ENCODE results near the gene GRID1. TPM values are rescaled to one million over a fixed set of nuclear protein-coding genes. Genes with fewer than 3 reads are reported as not detected.

GRID1 gene
- total RNA-seq, 4 donors from 2014 or later = 0.35 to 10.7 (median 1.3) TPM

DNA sequence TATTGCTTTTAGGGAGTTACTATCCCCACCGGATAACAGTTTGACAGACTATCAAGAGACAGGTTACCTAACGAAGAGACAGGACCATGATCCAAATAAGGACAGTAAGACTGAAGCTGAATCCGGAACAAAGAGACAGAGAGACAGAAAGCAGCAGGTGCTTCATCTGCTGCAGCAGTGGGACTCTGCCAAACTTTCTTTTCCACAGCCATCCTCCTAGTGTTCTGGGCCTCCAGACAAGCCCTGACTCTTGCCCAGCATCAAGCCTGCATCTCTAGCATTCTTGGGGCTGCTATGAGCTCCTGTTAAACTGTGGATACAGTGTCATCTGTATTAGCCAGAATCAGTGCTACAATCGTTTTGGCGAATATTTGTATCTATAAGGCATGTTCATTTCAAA, 761.7 kb downstream of the GRID1 start:
- Histone ChIP-seq H3K4me3 (no peak overlapping the region), H3K27me3 (no peaks in the 10 kb centered on the region), H3K27ac (no peak overlapping the region), H3K4me1 (no peaks in the 10 kb centered on the region), H3K9me3 (no peaks in the 10 kb centered on the region), H3K36me3 (no peaks in the 10 kb centered on the region)
- no peak for TF ChIP-seq POLR2A (IDR thresholded peaks at IDR 0.05)
- TF ChIP-seq CTCF (IDR thresholded peaks at IDR 0.05) = no peak
- DNase-seq = no peak

DNA sequence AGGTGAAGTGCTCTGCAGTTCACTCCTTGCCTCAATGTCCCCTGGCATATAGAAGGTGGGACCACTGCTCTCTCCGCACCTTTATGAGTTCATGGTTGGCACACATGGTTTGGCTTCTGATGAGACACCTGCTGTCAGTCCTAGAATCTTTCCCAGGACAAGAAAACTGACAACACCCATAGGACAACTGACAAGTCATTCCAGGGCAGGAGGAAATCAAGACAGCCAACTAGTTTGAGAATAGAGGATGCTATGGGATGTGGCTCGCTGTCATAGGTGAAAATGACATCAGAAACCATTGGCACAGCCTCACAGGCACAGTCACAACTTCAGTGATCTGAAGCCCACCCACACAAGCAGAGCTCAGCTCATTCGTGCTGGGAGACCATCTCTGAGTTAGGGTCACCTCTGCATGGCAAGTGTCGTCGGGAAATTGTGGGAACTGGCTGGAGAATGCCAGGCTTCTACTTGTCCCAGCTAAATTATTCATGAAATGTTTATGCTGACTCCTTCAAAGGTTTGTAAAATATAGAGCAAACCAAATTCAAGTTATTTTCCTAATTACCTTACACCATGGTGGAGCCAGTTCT, 762.4 kb downstream of the GRID1 start:
- no peaks in the 10 kb centered on the region for H3K9me3 ChIP-seq
- H3K27me3 ChIP-seq = no peaks in the 10 kb centered on the region
- H3K36me3 ChIP-seq = no peaks in the 10 kb centered on the region
- H3K4me1 ChIP-seq = no peaks in the 10 kb centered on the region
- no peak overlapping the region for H3K4me3 ChIP-seq
- DNase-seq = no peak
- H3K27ac ChIP-seq = no peak overlapping the region
- TF ChIP-seq POLR2A (IDR thresholded peaks at IDR 0.05) (no peak), CTCF (IDR thresholded peaks at IDR 0.05) (no peak)

DNA sequence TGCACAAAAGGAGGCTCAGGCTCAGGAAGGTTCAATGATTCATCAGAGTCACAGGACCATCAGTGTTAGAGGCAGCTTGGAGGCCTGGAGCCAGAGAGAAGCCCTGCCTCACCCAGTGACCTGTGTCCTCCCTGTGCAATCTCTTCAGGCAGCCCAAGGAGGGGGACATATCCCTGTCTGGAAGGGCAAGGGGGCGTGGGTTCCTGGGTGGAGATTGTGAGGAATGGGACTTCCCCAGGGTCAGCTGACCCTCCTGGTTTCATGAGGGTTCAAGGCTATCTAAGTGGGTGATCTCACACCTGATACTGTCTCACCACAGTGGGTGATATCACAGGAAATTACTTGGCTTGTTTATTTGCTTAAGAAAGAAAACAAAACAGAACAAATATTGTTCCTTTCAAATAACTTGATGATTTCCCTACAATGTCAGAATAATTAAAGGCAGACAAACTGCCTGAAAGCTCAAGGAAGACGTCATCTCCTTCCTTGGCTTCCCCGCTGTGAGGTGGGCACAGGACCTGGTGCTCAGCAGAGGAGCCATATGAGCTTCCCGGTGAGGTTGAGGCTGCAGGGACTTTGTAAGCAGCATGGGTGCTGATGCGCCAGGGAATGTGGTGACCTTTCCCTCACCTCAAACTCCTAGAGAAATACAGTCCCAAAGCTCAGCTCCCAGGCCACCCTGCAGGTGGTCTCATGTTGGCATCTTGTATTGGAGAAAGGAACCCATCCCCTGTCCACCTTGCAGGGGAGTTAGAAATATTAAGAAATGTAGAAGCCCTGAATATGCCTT, 763.2 kb downstream of the GRID1 start:
- H3K27me3 ChIP-seq = no peaks in the 10 kb centered on the region
- no peak for DNase-seq
- H3K4me3 ChIP-seq = no peak overlapping the region
- TF ChIP-seq CTCF (IDR thresholded peaks at IDR 0.05) (no peak), POLR2A (IDR thresholded peaks at IDR 0.05) (no peak)
- no peaks in the 10 kb centered on the region for H3K4me1 ChIP-seq
- H3K9me3 ChIP-seq = no peaks in the 10 kb centered on the region
- no peaks in the 10 kb centered on the region for H3K36me3 ChIP-seq
- no peak overlapping the region for H3K27ac ChIP-seq

GRCh38 chr10:85602713-85603112, 763.9 kb downstream of the GRID1 start:
- TF ChIP-seq CTCF (IDR thresholded peaks at IDR 0.05) (no peak), POLR2A (IDR thresholded peaks at IDR 0.05) (no peak)
- no peaks in the 10 kb centered on the region for H3K4me1 ChIP-seq
- no peaks in the 10 kb centered on the region for H3K27me3 ChIP-seq
- H3K27ac ChIP-seq = no peak overlapping the region
- H3K36me3 ChIP-seq = no peaks in the 10 kb centered on the region
- no peak for DNase-seq
- H3K4me3 ChIP-seq = no peak overlapping the region
- H3K9me3 ChIP-seq = no peaks in the 10 kb centered on the region

GRCh38 chr10:85602306-85602705, 764.3 kb downstream of the GRID1 start:
- H3K4me1 ChIP-seq = no peaks in the 10 kb centered on the region
- H3K27ac ChIP-seq = no peak overlapping the region
- H3K36me3 ChIP-seq = no peaks in the 10 kb centered on the region
- H3K4me3 ChIP-seq = no peak overlapping the region
- TF ChIP-seq CTCF (IDR thresholded peaks at IDR 0.05) = no peak
- no peak for TF ChIP-seq POLR2A (IDR thresholded peaks at IDR 0.05)
- no peaks in the 10 kb centered on the region for H3K9me3 ChIP-seq
- H3K27me3 ChIP-seq = no peaks in the 10 kb centered on the region
- no peak for DNase-seq

Measured in Peyer's patch (tissue), 4 donors.